H9 (cell line): ENCODE measurements around the gene S100A2. TPM values are rescaled to one million over a fixed set of nuclear protein-coding genes. Genes with fewer than 3 reads are reported as not detected.

Source experiments
- DNase-seq: peaks from one replicate; pipeline ENCODE4 v3.0.0-alpha.2; 2017
- H2AFZ ChIP-seq: one replicate; pipeline ENCODE4 v1.6.1; 2013; ENCODE audit warnings: mild to moderate bottlenecking, low read length, control low read depth, moderate library complexity
- H2AK5ac ChIP-seq: 2 replicates; pipeline ENCODE4 v1.6.1; 2013; ENCODE audit warnings: low read length, control low read depth, mixed read lengths; ENCODE audit not compliant: insufficient read length
- H2BK120ac ChIP-seq: one replicate; pipeline ENCODE4 v1.6.1; 2013; ENCODE audit warnings: low read depth, mild to moderate bottlenecking, low read length, control low read depth, inconsistent platforms; ENCODE audit not compliant: poor library complexity, severe bottlenecking
- H2BK12ac ChIP-seq: 2 replicates; pipeline ENCODE4 v1.6.1; 2013; ENCODE audit warnings: low read length, control low read depth, mixed read lengths, low read depth; ENCODE audit not compliant: insufficient read length
- H2BK15ac ChIP-seq: 2 replicates; pipeline ENCODE4 v1.6.1; 2013; ENCODE audit warnings: low read depth, low read length, control low read depth
- H2BK20ac ChIP-seq: one replicate; pipeline ENCODE4 v1.6.1; 2013; ENCODE audit warnings: low read depth, mild to moderate bottlenecking, low read length, control low read depth, inconsistent platforms; ENCODE audit not compliant: poor library complexity, severe bottlenecking
- H2BK5ac ChIP-seq: 2 replicates; pipeline ENCODE4 v1.6.1; 2013; ENCODE audit warnings: low read length, control low read depth, mixed read lengths; ENCODE audit not compliant: insufficient read length
- H3K14ac ChIP-seq: 2 replicates; pipeline ENCODE4 v1.6.1; 2013; ENCODE audit warnings: low read length, control low read depth; ENCODE audit not compliant: insufficient read depth
- H3K18ac ChIP-seq: 2 replicates; pipeline ENCODE4 v1.6.1; 2013; ENCODE audit warnings: low read depth, mild to moderate bottlenecking, mixed read lengths, low read length, control low read depth; ENCODE audit not compliant: insufficient read length
- H3K23ac ChIP-seq: 2 replicates; pipeline ENCODE4 v1.6.1; 2013; ENCODE audit warnings: low read length, control low read depth, mixed read lengths, low read depth; ENCODE audit not compliant: insufficient read length
- H3K23me2 ChIP-seq: 2 replicates; pipeline ENCODE4 v1.6.1; 2013; ENCODE audit warnings: low read depth, mild to moderate bottlenecking, mixed read lengths, low read length, control low read depth; ENCODE audit not compliant: insufficient read length, poor library complexity, severe bottlenecking
- H3K27ac ChIP-seq: 2 replicates; pipeline ENCODE4 v1.5.1; 2013; ENCODE audit warnings: low read length, control low read depth, mixed read lengths, low read depth; ENCODE audit not compliant: insufficient read length
- H3K27me3 ChIP-seq: 2 replicates; pipeline ENCODE4 v1.6.1; 2013; ENCODE audit warnings: low read length, control low read depth, inconsistent platforms; ENCODE audit not compliant: insufficient read depth
- H3K4ac ChIP-seq: 2 replicates; pipeline ENCODE4 v1.6.1; 2013; ENCODE audit warnings: low read depth, mild to moderate bottlenecking, control low read depth, inconsistent platforms, low read length, moderate library complexity
- H3K4me1 ChIP-seq: 2 replicates; pipeline ENCODE4 v1.6.1; 2013; ENCODE audit warnings: low read length, control low read depth, inconsistent platforms; ENCODE audit not compliant: insufficient read depth
- H3K4me2 ChIP-seq: 2 replicates; pipeline ENCODE4 v1.6.1; 2013; ENCODE audit warnings: low read length, control low read depth, mixed read lengths; ENCODE audit not compliant: insufficient read length, insufficient read depth
- H3K56ac ChIP-seq: 2 replicates; pipeline ENCODE4 v1.6.1; 2013; ENCODE audit warnings: low read depth, mild to moderate bottlenecking, mixed read lengths, low read length, control low read depth; ENCODE audit not compliant: insufficient read length
- H3K79me1 ChIP-seq: 2 replicates; pipeline ENCODE4 v1.6.1; 2013; ENCODE audit warnings: low read depth, mild to moderate bottlenecking, moderate library complexity, low read length, control low read depth, inconsistent platforms; ENCODE audit not compliant: insufficient read depth, poor library complexity, severe bottlenecking
- H3K79me2 ChIP-seq: 2 replicates; pipeline ENCODE4 v1.6.1; 2013; ENCODE audit warnings: low read length, control low read depth, inconsistent platforms; ENCODE audit not compliant: insufficient read depth
- H3K9ac ChIP-seq: 2 replicates; pipeline ENCODE4 v1.6.1; 2013; ENCODE audit warnings: low read length, control low read depth, mixed read lengths; ENCODE audit not compliant: insufficient read length; ENCODE audit errors: extremely low read depth
- H3K9me3 ChIP-seq: one replicate; pipeline ENCODE4 v1.6.1; 2013; ENCODE audit warnings: low read depth, low read length, inconsistent platforms; ENCODE audit not compliant: control insufficient read depth
- H3T11ph ChIP-seq: one replicate; pipeline ENCODE4 v1.6.1; 2013; ENCODE audit warnings: mild to moderate bottlenecking, low read length, control low read depth, inconsistent platforms
- H4K20me1 ChIP-seq: one replicate; pipeline ENCODE4 v1.6.1; 2013; ENCODE audit not compliant: control insufficient read depth, insufficient read length, insufficient read depth
- H4K5ac ChIP-seq: 2 replicates; pipeline ENCODE4 v1.6.1; 2013; ENCODE audit warnings: low read depth, mild to moderate bottlenecking, mixed read lengths, low read length, control low read depth; ENCODE audit not compliant: insufficient read length
- H4K8ac ChIP-seq: replicated peaks from 2 replicates; pipeline ENCODE4 v1.6.1; 2013; ENCODE audit warnings: low read length, control low read depth, mixed read lengths, low read depth; ENCODE audit not compliant: insufficient read length
- H4K91ac ChIP-seq: 2 replicates; pipeline ENCODE4 v1.6.1; 2013; ENCODE audit warnings: low read depth, mild to moderate bottlenecking, moderate library complexity, mixed read lengths, low read length, control low read depth; ENCODE audit not compliant: insufficient read length
- H3K27ac Mint-ChIP-seq, 3 experiments: 2 replicates in 2 of 3; 3 replicates in 1 of 3; pipeline ENCODE4 v1.8.0; 2020 to 2021; ENCODE audit warnings: mixed read lengths in 3 of 3, mild to moderate bottlenecking in 1 of 3, moderate library complexity in 1 of 3
- H3K27me3 Mint-ChIP-seq: 2 replicates; pipeline ENCODE4 v1.8.0; 2021; ENCODE audit warnings: low read depth, mild to moderate bottlenecking, moderate library complexity, mixed read lengths
- H3K36me3 Mint-ChIP-seq, 3 experiments: 2 replicates in 2 of 3; 3 replicates in 1 of 3; pipeline ENCODE4 v1.8.0; 2020 to 2021; ENCODE audit warnings: low read depth in 3 of 3, mixed read lengths in 3 of 3; ENCODE audit not compliant: insufficient read depth in 1 of 3
- H3K4me1 Mint-ChIP-seq, 2 experiments: 2 replicates each; pipeline ENCODE4 v1.8.0; 2020; ENCODE audit warnings: mixed read lengths in 2 of 2
- H3K4me3 Mint-ChIP-seq, 2 experiments: 2 replicates in 1 of 2; 3 replicates in 1 of 2; pipeline ENCODE4 v1.8.0; 2020 to 2021; ENCODE audit warnings: mild to moderate bottlenecking in 2 of 2, mixed read lengths in 2 of 2, moderate library complexity in 1 of 2
- H3K9me3 Mint-ChIP-seq, 2 experiments: 2 replicates in 1 of 2; 3 replicates in 1 of 2; pipeline ENCODE4 v1.8.0; 2020; ENCODE audit warnings: mild to moderate bottlenecking in 2 of 2, mixed read lengths in 2 of 2, moderate library complexity in 1 of 2
- WGBS: extraction: QIAGEN DNeasy Blood & Tissue Kit; methylation state at CpG from one replicate; pipeline ENCODE4 v1.1.7; 2013; ENCODE audit warnings: missing lambda C conversion rate, low lambda C conversion rate, mixed read lengths; ENCODE audit not compliant: insufficient read length; ENCODE audit errors: extremely low coverage; 5-methylcytosine and 5-hydroxymethylcytosine counted together
- total RNA-seq: library from RNA; stranded (reverse); gene quantifications from 2 replicates; pipeline ENCODE4 v1.2.1, GENCODE V29; 2021
- TF ChIP-seq, protein P1 (sequence below): fragments of 200-600 bp; sonication (generic); conservative IDR thresholded peaks from 3 replicates; pipeline ENCODE4 v1.8.0; 2021; ENCODE audit warnings: antibody characterized with exemption, mild to moderate bottlenecking

S100A2 gene
- total RNA-seq, 1 experiment from 2014 or later = 0.57 TPM

DNA sequence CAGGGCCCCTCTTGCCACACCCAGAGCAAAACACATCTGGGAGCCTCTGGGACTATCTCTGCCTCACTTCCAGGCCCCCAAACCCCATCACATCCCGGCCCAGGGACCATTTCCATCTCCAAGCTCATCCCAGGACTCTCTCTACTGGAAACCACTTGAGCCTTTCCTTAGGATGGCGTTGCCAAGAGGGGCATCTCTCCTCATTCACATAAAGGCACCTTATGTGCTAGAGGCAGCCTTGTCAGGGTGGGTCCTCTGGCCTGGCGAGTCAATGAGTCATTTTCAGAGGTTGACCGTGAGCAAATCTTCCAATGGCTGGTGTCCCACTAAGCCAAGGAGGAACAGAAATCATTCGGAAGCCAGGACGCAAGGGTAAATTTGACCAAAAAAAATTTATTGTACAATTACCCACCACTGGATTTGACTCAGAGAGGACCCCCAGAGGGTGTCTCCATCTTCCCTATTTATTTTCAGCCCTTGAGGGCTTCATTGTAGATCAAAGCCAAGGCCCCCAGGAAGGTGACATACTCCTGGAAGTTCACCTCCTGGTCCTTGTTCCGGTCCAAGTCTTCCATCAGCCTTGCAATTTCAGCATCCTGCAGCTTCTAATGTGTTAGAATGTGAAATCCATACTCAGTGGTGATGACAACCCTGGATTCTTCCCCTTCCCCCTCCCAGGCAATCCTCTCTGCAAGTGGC is 31.3 kb downstream of the S100A2 start:
- no peak overlapping the region for H3K18ac ChIP-seq
- no peak overlapping the region for H2BK12ac ChIP-seq
- no peaks in the 10 kb centered on the region for H3K23me2 ChIP-seq
- no peak overlapping the region for H2AFZ ChIP-seq
- no peak overlapping the region for H2AK5ac ChIP-seq
- no peaks in the 10 kb centered on the region for H3K79me1 ChIP-seq
- no peak overlapping the region for H3T11ph ChIP-seq
- no peak overlapping the region for H4K5ac ChIP-seq
- Mint-ChIP-seq H3K9me3 (no peaks in the 10 kb centered on the region), H3K27ac (no peak overlapping the region), H3K4me1 (peaks cover 34 to 42% of the 10 kb centered on the region in 2 experiments), H3K36me3 (no peaks in the 10 kb centered on the region), H3K27me3 (no peaks in the 10 kb centered on the region; the same call in 1 of the 2 replicates), H3K4me3 (peak overlapping the region in 1 of 2 experiments; percentile 28; a peak in 1 of 5 replicates)
- H2BK120ac ChIP-seq = no peak overlapping the region
- no CpG with 5 or more reads among the region's 7 CpGs for WGBS
- TF ChIP-seq, protein P1, sequence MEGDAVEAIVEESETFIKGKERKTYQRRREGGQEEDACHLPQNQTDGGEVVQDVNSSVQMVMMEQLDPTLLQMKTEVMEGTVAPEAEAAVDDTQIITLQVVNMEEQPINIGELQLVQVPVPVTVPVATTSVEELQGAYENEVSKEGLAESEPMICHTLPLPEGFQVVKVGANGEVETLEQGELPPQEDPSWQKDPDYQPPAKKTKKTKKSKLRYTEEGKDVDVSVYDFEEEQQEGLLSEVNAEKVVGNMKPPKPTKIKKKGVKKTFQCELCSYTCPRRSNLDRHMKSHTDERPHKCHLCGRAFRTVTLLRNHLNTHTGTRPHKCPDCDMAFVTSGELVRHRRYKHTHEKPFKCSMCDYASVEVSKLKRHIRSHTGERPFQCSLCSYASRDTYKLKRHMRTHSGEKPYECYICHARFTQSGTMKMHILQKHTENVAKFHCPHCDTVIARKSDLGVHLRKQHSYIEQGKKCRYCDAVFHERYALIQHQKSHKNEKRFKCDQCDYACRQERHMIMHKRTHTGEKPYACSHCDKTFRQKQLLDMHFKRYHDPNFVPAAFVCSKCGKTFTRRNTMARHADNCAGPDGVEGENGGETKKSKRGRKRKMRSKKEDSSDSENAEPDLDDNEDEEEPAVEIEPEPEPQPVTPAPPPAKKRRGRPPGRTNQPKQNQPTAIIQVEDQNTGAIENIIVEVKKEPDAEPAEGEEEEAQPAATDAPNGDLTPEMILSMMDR = no peak
- no peak overlapping the region for H2BK15ac ChIP-seq
- H3K4ac ChIP-seq = no peak overlapping the region
- H3K9ac ChIP-seq = no peak overlapping the region
- no peak overlapping the region for H3K14ac ChIP-seq
- no peaks in the 10 kb centered on the region for H3K9me3 ChIP-seq
- H4K91ac ChIP-seq = no peak overlapping the region
- no peak overlapping the region for H3K27ac ChIP-seq
- H4K20me1 ChIP-seq = no peaks in the 10 kb centered on the region
- no peak for DNase-seq
- H3K4me1 ChIP-seq = peaks cover 7% of the 10 kb centered on the region; the same call in 1 of the 2 replicates
- H3K79me2 ChIP-seq = no peaks in the 10 kb centered on the region
- H3K27me3 ChIP-seq = no peaks in the 10 kb centered on the region; the same call in 1 of the 2 replicates
- H4K8ac ChIP-seq = no peak overlapping the region
- no peak overlapping the region for H3K56ac ChIP-seq
- no peak overlapping the region for H2BK20ac ChIP-seq
- no peak overlapping the region for H3K4me2 ChIP-seq
- no peak overlapping the region for H3K23ac ChIP-seq
- H2BK5ac ChIP-seq = no peak overlapping the region
